NCI-H146 (cell line): ENCODE measurements around the gene BATF.

Experiments used
- DNase-seq: peaks from one replicate; lab custom pipeline; 2025; lab: John Stamatoyannopoulos, UW

Gene BATF

DNA sequence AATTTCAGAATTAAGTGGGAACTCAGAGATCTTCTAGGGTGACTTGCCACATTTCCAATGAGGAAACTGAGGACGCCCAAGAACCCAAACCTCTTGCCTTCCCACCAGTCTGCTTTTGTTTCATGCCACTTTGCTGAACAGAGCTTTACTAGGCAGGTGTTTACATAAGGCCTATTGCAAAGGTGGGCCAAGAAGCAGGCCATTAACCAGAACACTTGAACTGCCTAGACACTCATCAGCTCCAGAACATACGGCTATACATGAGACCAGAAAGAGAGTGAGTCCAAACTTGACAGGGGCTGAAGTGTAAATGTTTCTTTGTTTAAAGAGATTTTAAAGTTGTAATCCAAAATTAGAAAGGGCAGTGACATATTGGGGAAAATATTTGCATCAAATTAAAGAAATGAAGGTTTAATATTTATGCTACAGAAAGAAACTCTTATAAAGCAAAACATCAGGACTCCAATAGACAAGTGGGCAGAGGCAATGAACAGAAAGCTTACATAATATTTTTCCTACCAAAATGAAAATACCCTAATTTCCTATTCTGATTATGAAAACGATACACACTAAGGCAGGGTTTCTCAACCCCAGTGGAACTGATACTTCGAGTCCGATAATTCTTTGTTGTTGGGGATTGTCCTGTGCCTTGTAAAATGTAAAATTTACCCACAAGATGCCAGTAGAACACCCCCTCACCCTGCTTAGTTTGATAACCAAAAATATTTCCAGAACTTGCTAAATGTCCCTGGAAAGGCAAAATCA, 11.7 kb downstream of the BATF start:
- no peak for DNase-seq

DNA sequence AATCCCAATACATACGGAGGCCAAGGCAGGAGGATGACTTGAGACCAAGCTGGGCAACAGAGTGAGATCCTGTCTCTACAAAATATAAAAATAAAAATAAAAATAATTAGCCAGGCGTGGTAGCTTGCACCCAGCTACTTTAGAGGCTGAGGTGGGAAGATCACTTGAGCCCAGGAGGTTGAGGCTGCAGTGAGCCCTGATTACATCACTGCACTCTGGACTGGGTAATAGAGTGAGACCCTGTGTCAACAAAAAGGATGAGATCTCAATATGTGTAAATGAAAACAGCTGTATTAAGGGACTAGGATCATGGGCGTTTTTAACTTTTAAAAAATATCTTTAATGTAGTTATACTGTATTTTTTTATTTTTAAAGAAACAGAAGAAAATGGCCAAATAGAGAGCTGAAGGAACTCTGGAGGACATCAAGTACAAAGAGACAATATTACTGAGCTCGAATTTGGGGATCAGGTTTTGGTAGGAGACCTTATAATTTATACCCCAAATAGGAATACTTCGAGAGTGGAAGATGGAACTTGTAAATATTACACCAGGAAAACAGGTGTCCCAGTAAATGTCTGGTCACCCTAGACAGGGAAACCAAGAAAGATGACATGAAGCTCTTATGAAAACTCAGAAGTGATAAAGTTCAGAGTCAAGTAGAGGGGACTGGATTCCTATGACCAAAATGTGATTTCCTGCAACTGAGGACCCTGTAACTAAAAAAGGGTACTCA, 13.1 kb downstream of the BATF start:
- DNase-seq, result no peak

- DNase-seq, result no peak
Observed at GRCh38 chr14:75537071-75537470, 14.8 kb downstream of the BATF start.

GRCh38 chr14:75539162-75539560, 16.9 kb downstream of the BATF start:
- no peak for DNase-seq

DNA sequence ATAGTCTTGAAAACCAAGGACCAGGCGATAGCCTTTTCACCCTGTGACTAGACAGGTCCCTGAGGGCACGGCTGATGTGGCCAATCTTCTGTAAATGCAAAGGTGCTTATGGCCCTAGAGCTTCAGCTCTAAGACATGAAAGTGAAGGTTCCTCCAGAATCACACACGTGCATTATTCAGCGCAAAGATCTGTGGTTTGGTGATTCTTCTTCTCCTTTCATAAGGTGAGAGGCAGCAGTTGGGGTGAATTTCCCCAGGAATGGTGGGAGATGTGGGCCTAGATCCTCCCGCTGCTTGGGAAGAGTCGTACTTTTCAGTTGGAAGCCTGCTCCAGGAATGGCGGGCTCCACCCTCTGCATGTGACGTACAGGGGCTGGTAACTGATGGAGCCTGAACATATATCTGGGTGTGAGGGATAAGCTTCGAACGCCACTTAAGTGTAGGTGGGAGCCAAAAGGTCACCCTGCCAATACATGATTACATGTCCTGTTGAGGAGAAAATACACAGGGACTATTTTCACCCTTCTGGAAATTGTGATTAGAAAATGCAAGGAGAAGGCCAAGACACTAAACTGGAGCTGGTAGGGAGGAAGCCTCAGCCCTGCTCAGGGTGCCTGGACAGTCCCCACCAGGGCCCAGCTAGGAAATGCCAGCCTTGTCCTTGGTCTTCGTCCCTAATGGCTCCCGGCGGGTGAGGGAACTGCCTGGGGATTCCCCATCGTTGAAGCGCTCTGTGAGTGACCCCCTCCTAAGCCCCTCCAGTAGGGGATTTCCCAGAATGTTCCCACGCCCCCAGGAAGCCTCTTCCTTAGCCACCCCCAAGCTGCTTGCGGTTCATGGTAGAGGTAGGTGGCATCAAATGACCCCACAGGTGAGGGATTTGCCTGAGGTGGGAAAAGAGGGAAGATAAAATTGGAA, 17.6 kb downstream of the BATF start:
- DNase-seq, result no peak

- no peak for DNase-seq
Observed at GRCh38 chr14:75540479-75540851, 18.2 kb downstream of the BATF start.

GRCh38 chr14:75542588-75543091, 20.4 kb downstream of the BATF start:
- DNase-seq, result no peak

- DNase-seq, result no peak
Observed at GRCh38 chr14:75543253-75543652, 21.0 kb downstream of the BATF start.

GRCh38 chr14:75543786-75544185, 21.5 kb downstream of the BATF start:
- no peak for DNase-seq

DNA sequence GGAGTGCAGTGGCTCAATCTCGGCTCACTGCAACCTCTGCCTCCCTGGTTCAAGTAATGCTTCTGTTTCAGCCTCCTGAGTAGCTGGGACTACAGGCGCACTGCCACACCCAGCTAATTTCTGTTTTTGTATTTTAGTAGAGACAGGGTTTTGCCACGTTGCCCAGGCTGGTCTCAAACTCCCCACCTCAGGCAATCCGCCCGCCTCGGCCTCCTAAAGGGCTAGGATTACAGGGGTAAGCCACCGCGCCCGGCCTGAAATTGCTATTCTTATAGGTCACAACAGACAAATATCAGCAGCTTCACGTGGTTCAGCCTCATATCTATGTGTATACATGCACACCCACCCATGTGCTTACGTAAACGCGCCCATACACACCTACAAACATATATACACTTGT, 23.6 kb downstream of the BATF start:
- no peak for DNase-seq

DNA sequence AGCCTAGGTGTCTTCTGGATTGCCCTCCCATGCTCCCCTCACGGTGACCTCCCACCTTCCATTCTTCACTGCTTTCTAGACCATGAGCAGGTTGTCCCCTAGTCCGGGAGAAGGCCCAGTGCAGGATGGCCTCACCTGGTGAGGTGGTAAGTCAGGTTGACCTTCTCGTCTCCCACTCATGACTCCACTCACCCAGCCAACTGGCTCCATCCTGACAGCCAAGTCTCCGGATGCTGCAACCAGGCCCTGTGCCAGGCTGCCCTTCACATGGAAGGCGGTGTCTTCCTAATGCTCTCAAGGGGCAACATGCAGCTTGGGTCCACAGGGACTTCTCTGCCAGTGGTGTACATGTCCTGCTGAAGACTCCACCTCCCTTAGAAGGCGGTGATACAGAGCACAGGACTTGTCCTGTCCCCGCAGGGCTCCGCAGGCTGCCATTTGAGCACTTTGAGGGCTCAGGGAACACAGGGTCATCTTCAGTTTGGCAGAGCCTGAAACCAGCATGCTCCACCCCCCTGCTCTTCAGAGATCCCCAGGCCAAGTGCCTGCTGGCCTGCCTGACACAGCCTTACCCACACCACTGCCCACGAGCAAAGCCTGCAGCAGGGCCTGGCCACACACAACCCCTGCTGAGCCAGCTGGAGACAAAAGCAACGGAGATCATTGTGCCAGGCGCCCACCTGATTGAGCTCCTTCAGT, 25.4 kb downstream of the BATF start:
- no peak for DNase-seq

GRCh38 chr14:75548544-75548943, 26.3 kb downstream of the BATF start:
- no peak for DNase-seq

DNA sequence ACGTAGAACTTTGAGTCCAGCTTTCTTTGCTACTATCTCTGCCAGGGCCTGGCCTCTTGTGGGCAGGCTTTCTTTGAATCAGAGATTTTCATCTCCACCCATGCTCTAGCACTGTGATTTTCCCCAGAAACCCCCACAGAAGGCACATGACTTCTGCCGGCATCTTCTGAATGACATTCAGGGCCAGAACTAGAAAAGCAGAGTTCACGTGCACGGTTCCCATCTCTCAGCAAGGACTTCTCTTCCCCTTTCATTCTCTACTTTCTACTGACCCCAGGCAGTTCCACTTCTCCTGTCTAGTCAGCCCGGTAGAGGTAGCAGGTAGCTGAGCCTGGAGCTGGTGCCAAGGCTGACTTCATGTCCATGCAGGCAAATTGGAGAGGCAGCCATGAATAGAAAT, 26.9 kb downstream of the BATF start:
- no peak for DNase-seq

- no peak for DNase-seq
Observed at GRCh38 chr14:75551021-75551420, 28.8 kb downstream of the BATF start.

DNA sequence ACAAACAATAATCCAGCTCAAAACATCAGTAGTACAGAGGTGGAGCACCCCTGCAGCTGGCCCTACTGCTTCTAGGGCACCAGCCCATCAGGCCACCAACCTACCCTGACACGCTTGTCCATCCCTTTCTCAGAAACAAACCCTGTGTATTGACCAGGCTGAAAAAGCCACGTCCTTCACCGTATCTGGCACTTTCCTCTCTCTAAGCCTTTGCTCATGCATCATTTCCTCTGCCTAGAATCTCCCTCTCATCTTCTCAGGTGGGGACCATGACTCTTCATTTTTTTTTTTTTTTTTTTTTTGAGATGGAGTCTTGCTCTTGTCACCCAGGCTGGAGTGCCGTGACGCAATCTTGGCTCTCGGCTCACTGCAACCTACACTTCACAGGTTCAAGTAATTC, 30.9 kb downstream of the BATF start:
- no peak for DNase-seq

- DNase-seq, result no peak
Observed at GRCh38 chr14:75553761-75554364, 31.6 kb downstream of the BATF start.

- DNase-seq, result no peak
Observed at GRCh38 chr14:75554482-75554881, 32.2 kb downstream of the BATF start.

DNA sequence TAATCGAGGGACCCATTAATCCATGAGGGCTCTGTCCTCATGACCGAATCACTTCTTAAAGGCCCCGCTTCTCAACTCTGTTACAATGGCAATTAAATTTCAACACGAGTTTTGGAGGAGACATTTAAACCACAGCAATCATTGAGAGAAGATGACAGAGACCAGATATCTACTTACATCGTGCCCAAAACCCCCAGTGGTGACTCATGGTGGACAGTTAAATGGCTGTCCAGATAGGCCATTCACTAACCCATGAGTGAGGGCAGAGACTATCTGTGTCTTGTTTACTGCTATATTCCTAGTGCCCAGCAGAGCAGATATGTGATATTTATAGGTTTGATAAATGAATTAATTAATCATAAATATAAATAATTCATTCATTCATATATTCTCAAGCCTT, 36.2 kb downstream of the BATF start:
- DNase-seq, result no peak

- no peak for DNase-seq
Observed at GRCh38 chr14:75559045-75559444, 36.8 kb downstream of the BATF start.

- DNase-seq, result no peak
Observed at GRCh38 chr14:75559451-75560222, 37.4 kb downstream of the BATF start.

DNA sequence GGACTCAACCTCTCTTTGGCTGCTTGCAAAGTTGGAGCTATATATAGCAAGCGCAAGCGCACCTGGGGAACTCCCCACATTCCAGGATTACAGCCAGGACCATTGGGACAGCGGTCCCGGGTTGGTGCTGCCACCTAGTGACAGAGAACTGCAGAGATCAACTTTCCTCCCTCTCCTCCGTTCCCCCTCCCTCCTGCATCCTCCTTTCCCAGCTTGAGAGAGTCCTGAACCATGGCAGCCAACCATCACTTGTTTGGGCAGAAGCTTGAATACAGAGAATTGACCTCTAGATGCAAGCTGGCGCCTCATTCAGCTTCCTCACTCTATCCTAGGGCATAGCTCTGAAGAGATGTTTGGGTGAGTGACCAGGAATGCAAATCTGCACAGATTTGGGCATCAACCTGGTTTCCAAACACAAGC, 38.8 kb downstream of the BATF start:
- peak; percentile 26 for DNase-seq
